T-helper 22 cell (primary cell): ENCODE results near the gene AEBP2.
"Not testable (repeated sequence)": the region's sequence is repeated elsewhere in the genome, so short reads cannot be mapped to it uniquely, and the experiment has no call there.

Experiments
- DNase-seq: peaks from one replicate; pipeline ENCODE4 v3.0.0-alpha.2; 2020; ENCODE audit warnings: low read depth

AEBP2 gene

GRCh38 chr12:19507823-19508222 lies 68.5 kb downstream of the AEBP2 start:
- no peak for DNase-seq

GRCh38 chr12:19510461-19510860 lies 71.2 kb downstream of the AEBP2 start:
- DNase-seq: no peak

- DNase-seq: no peak
Observed at GRCh38 chr12:19515179-19515578, 75.9 kb downstream of the AEBP2 start.

GRCh38 chr12:19517583-19517982 lies 78.3 kb downstream of the AEBP2 start:
- DNase-seq: no peak

- no peak for DNase-seq
Observed at GRCh38 chr12:19518209-19518608, 78.9 kb downstream of the AEBP2 start.

- DNase-seq: no peak
Observed at GRCh38 chr12:19520646-19521415, 81.5 kb downstream of the AEBP2 start.

- no peak for DNase-seq
Observed at GRCh38 chr12:19525274-19525673, 86.0 kb downstream of the AEBP2 start.

GRCh38 chr12:19527866-19528265 lies 88.6 kb downstream of the AEBP2 start:
- no peak for DNase-seq

- no peak for DNase-seq
Observed at GRCh38 chr12:19528750-19529149, 89.5 kb downstream of the AEBP2 start.

GRCh38 chr12:19529951-19530636 lies 90.8 kb downstream of the AEBP2 start:
- DNase-seq: no peak

GRCh38 chr12:19530637-19531023 lies 91.3 kb downstream of the AEBP2 start:
- DNase-seq: no peak

GRCh38 chr12:19533567-19533966 lies 94.3 kb downstream of the AEBP2 start:
- no peak for DNase-seq

- no peak for DNase-seq
Observed at GRCh38 chr12:19539071-19539470, 99.8 kb downstream of the AEBP2 start.

- no peak for DNase-seq
Observed at GRCh38 chr12:19539836-19540235, 100.5 kb downstream of the AEBP2 start.

- DNase-seq: no peak
Observed at GRCh38 chr12:19542606-19543005, 103.3 kb downstream of the AEBP2 start.

- no peak for DNase-seq
Observed at GRCh38 chr12:19544353-19544752, 105.1 kb downstream of the AEBP2 start.

GRCh38 chr12:19545301-19545700 lies 106.0 kb downstream of the AEBP2 start:
- DNase-seq: no peak

GRCh38 chr12:19546027-19546426 lies 106.7 kb downstream of the AEBP2 start:
- DNase-seq: no peak

- DNase-seq: no peak
Observed at GRCh38 chr12:19546611-19547162, 107.4 kb downstream of the AEBP2 start.

GRCh38 chr12:19547271-19547671 lies 108.0 kb downstream of the AEBP2 start:
- no peak for DNase-seq

- DNase-seq: no peak
Observed at GRCh38 chr12:19548834-19549233, 109.5 kb downstream of the AEBP2 start.

- DNase-seq: no peak
Observed at GRCh38 chr12:19550626-19551025, 111.3 kb downstream of the AEBP2 start.

GRCh38 chr12:19552441-19553097 lies 113.3 kb downstream of the AEBP2 start:
- DNase-seq: not testable (repeated sequence)
